Mucosa of descending colon (tissue), 3 donors: ENCODE measurements around the gene GNAS-AS1. TPM values are rescaled to one million over a fixed set of nuclear protein-coding genes. Genes with fewer than 3 reads are reported as not detected.

Source experiments
- ATAC-seq: fragments of 200-7000 bp; cut with Tn5 transposase; one replicate; pipeline ENCODE4 v1.9.1; 2020; ENCODE audit warnings: mild to moderate bottlenecking, moderate library complexity
- DNase-seq, 3 donors: peaks; one replicate each; pipeline ENCODE4 v3.0.0-alpha.2; 2020
- H3K36me3 ChIP-seq: fragments of 200-600 bp; one replicate; pipeline ENCODE4 v1.8.0; 2021; ENCODE audit warnings: low read depth, mild to moderate bottlenecking
- H3K4me1 ChIP-seq: fragments of 200-600 bp; one replicate; pipeline ENCODE4 v1.8.0; 2021; ENCODE audit warnings: low read depth, mild to moderate bottlenecking
- H3K4me3 ChIP-seq: fragments of 200-600 bp; one replicate; pipeline ENCODE4 v1.8.0; 2021; ENCODE audit warnings: mild to moderate bottlenecking
- H3K9me3 ChIP-seq: fragments of 200-600 bp; one replicate; pipeline ENCODE4 v1.8.0; 2021; ENCODE audit warnings: mild to moderate bottlenecking
- intact Hi-C, 2 donors: fragments of 100-400 bp; cut with DNase I in 1 of 2; cut with micrococcal nuclease in 1 of 2; formaldehyde crosslinking; loops; one replicate each; pipeline versions ENCODE4 v1.11.0 to v1.11.1; 2022; cut with DNase I, micrococcal nuclease
- total RNA-seq, 3 donors: library from RNA; stranded (reverse); fragmentation: NEBNext Ultra II Directional in 2 of 3; extraction: Animal tissue kit (Norgen Biotek cat#: 25700) in 2 of 3; gene quantifications; one replicate each; pipeline versions ENCODE4 v1.2.1 to v1.2.4, GENCODE V29; 2021 to 2023
- TF ChIP-seq, protein P1 (sequence below): fragments of 200-600 bp; IDR thresholded peaks from one replicate; pipeline ENCODE4 v1.8.0; 2022; ENCODE audit warnings: antibody characterized with exemption, mild to moderate bottlenecking
- donor health status: DM: no; HTN: no; CAD: no; lungs with moderate emphysema.
- donor health status: DM: no; HTN: no; CAD: no.
- donor health status: DM: no; HTN: yes; CAD: no.

GNAS-AS1 gene
- total RNA-seq, 3 donors from 2014 or later = 0.54 to 1.4 (median 1.0) TPM

DNA sequence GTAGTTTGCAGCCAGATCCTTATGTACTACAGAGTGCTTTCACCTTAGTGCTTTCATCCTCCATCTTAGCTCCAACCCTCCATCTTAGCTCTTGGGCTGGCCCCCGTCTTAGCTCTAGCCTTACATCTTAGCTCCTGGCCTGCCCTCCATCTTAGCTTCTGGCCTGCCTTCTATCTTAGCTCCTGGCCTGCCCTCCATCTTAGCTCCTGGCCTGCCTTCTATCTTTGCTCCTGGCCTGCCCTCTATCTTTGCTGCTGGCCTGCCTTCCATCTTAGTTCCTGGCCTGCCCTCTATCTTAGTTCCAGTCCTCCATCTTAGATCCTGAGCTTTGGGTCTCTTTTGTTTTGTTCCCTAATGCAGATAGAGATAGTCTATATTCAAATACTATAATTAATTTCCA, 23.8 kb upstream of the GNAS-AS1 start:
- no peaks in the 10 kb centered on the region for H3K36me3 ChIP-seq
- DNase-seq (no peak), ATAC-seq (no peak)
- no peak overlapping the region for H3K4me3 ChIP-seq
- intact Hi-C loops = loop anchor here (5.0 kb wide), 2 partner anchors 343 to 348 kb away; no protein-coding TSS in a partner anchor
- TF ChIP-seq, protein P1, sequence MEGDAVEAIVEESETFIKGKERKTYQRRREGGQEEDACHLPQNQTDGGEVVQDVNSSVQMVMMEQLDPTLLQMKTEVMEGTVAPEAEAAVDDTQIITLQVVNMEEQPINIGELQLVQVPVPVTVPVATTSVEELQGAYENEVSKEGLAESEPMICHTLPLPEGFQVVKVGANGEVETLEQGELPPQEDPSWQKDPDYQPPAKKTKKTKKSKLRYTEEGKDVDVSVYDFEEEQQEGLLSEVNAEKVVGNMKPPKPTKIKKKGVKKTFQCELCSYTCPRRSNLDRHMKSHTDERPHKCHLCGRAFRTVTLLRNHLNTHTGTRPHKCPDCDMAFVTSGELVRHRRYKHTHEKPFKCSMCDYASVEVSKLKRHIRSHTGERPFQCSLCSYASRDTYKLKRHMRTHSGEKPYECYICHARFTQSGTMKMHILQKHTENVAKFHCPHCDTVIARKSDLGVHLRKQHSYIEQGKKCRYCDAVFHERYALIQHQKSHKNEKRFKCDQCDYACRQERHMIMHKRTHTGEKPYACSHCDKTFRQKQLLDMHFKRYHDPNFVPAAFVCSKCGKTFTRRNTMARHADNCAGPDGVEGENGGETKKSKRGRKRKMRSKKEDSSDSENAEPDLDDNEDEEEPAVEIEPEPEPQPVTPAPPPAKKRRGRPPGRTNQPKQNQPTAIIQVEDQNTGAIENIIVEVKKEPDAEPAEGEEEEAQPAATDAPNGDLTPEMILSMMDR = no peak
- H3K4me1 ChIP-seq = no peaks in the 10 kb centered on the region
- no peaks in the 10 kb centered on the region for H3K9me3 ChIP-seq

- DNase-seq (peak in 2 of 3 donors; percentile 36 to 51), ATAC-seq (peak; percentile 12)
- Histone ChIP-seq H3K4me3 (no peak overlapping the region), H3K9me3 (no peaks in the 10 kb centered on the region), H3K36me3 (no peaks in the 10 kb centered on the region), H3K4me1 (no peaks in the 10 kb centered on the region)
- TF ChIP-seq, protein P1 = no peak
- intact Hi-C loops = loop anchor here (5.0 kb wide), 2 partner anchors 346 to 351 kb away; no protein-coding TSS in a partner anchor
Observed at GRCh38 chr20:58871533-58872102, 20.9 kb upstream of the GNAS-AS1 start.

GRCh38 chr20:58870293-58871014, 19.8 kb upstream of the GNAS-AS1 start:
- intact Hi-C loops = loop anchor here (5.0 kb wide), 2 partner anchors 347 to 352 kb away; no protein-coding TSS in a partner anchor
- Histone ChIP-seq H3K9me3 (no peaks in the 10 kb centered on the region), H3K36me3 (no peaks in the 10 kb centered on the region), H3K4me1 (no peaks in the 10 kb centered on the region), H3K4me3 (no peak overlapping the region)
- DNase-seq = peak; percentile 54 to 86 (median 78)
- ATAC-seq = peak; percentile 92
- TF ChIP-seq, protein P1 = peak; percentile 68

- no peaks in the 10 kb centered on the region for H3K4me1 ChIP-seq
- DNase-seq (no peak), ATAC-seq (no peak)
- TF ChIP-seq, protein P1 = no peak
- intact Hi-C loops = loop anchor here (5.0 kb wide), 2 partner anchors 348 to 353 kb away; no protein-coding TSS in a partner anchor
- no peak overlapping the region for H3K4me3 ChIP-seq
- H3K36me3 ChIP-seq = no peaks in the 10 kb centered on the region
- H3K9me3 ChIP-seq = no peaks in the 10 kb centered on the region
Observed at GRCh38 chr20:58869662-58870227, 19.0 kb upstream of the GNAS-AS1 start.

DNA sequence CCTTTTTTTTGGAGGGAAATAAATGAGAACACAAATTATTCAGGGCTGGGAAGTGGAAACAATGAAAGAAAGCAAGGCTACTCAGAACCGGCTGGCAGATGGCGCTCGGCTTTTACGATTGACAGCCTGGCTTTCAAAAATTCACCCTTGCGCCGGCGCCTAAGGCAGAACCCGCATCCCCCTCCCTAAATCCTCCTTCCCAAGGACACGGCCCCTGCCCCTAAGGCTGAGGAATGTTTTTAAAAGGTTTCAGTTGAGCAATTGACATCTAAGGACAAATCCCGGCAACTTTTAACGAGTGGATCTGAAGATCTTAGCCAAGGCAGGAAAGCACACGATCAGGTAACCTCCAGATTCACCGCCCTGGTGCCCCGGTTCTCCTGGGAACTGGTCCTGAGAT, 18.1 kb upstream of the GNAS-AS1 start:
- DNase-seq (no peak), ATAC-seq (no peak)
- no peaks in the 10 kb centered on the region for H3K9me3 ChIP-seq
- H3K36me3 ChIP-seq = no peaks in the 10 kb centered on the region
- intact Hi-C loops = no loop called here
- no peaks in the 10 kb centered on the region for H3K4me1 ChIP-seq
- no peak overlapping the region for H3K4me3 ChIP-seq
- TF ChIP-seq, protein P1 = no peak
